GM18502 (cell line): Measurements from ENCODE around the gene SETD2.

ENCODE experiments used
- ATAC-seq: cut with Tn5 transposase; IDR thresholded peaks from one replicate; pipeline ENCODE4 v1.9.1; 2021; ENCODE audit warnings: mild to moderate bottlenecking; ENCODE audit not compliant: unreplicated experiment, poor library complexity

The SETD2 gene

DNA sequence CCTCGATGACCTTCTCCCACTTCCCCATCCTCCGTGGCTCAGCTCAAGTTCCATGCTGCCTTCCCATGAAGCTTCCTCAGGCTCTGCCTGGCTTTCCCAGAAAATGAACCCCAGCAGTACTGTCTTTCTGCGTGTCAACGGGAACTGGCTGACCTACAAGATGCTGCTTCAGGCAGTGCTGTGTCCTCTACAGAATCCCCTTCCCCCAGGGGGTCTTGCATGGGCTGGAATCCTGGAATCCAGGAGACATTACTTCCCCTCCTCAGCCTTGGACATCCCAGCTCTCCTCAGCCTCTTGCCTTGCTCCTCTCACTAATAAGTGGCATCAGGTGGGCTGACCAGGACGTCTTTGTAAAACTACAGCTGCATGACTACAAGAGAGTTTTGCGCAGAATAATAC is 192.8 kb downstream of the SETD2 start:
- no peak for ATAC-seq

- ATAC-seq: no peak
Measured at GRCh38 chr3:46970391-46971091, 193.4 kb downstream of the SETD2 start.

- no peak for ATAC-seq
Measured at GRCh38 chr3:46968783-46969428, 195.0 kb downstream of the SETD2 start.

DNA sequence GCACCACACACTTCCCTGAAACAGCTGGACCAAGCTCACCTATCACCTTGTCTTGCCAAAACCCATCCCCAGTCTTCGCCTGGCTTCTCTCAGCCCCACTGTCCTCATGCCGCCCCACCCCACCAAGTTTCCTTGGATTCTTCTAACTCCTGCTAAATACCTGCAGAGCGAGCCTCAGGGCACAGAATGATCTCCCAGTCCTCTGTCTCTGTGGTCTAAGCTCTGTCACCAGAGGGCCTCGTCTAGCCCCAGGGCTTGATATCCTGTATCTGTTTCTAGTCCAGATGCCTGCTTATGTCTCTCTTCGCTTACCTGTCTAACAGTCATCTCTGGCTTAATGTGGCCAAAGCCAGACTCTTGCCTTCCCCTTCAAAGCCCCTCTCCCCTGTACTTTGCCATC is 197.1 kb downstream of the SETD2 start:
- ATAC-seq: no peak
